Stimulated activated CD4-positive, alpha-beta T cell treated with anti-CD3 and anti-CD28 coated beads, Interleukin-1b, Interleukin-23, amount 100 ng/mL, for 24 hours (primary cell): ENCODE data around the gene UBTD2.
A peak's percentile ranks its signal among the peaks of the same experiment; 100 is the strongest.
"Not testable (repeated sequence)": the region's sequence is repeated elsewhere in the genome, so short reads cannot be mapped to it uniquely, and the experiment has no call there.

Experiments used
- DNase-seq, 4 experiments: peaks; one replicate each; pipeline ENCODE4 v3.0.0-alpha.2; 2020; ENCODE audit warnings: low read depth in 4 of 4, low spot score in 1 of 4

Gene UBTD2

GRCh38 chr5:172293054-172293744 is 9.6 kb upstream of the UBTD2 start:
- DNase-seq, result peak in 2 of 4 experiments; percentile 26 to 43

GRCh38 chr5:172291837-172292236 is 8.3 kb upstream of the UBTD2 start:
- DNase-seq, result not testable (repeated sequence)

GRCh38 chr5:172288465-172288864 is 4.9 kb upstream of the UBTD2 start:
- DNase-seq, result no peak

GRCh38 chr5:172287140-172287539 is 3.6 kb upstream of the UBTD2 start:
- not testable (repeated sequence) for DNase-seq

GRCh38 chr5:172285226-172286143 is 1.9 kb upstream of the UBTD2 start:
- no peak for DNase-seq

- DNase-seq, result no peak
Measured at GRCh38 chr5:172284611-172284980, 1.0 kb upstream of the UBTD2 start.

- peak; percentile 38 to 76 (median 64) for DNase-seq
Measured at GRCh38 chr5:172283862-172284610, 472 bp upstream of the UBTD2 start.

- no peak for DNase-seq
Measured at GRCh38 chr5:172282272-172283019, 1.1 kb downstream of the UBTD2 start.

- DNase-seq, result no peak
Measured at GRCh38 chr5:172281346-172281745, 2.2 kb downstream of the UBTD2 start.

- DNase-seq, result no peak
Measured at GRCh38 chr5:172280929-172281328, 2.6 kb downstream of the UBTD2 start.

GRCh38 chr5:172280317-172280716 is 3.2 kb downstream of the UBTD2 start:
- DNase-seq, result no peak

GRCh38 chr5:172278356-172278755 is 5.2 kb downstream of the UBTD2 start:
- no peak for DNase-seq

GRCh38 chr5:172276214-172276613 is 7.3 kb downstream of the UBTD2 start:
- no peak for DNase-seq

GRCh38 chr5:172274951-172275753 is 8.4 kb downstream of the UBTD2 start:
- peak; percentile 34 to 70 (median 46) for DNase-seq

- DNase-seq, result no peak
Measured at GRCh38 chr5:172267943-172268342, 15.6 kb downstream of the UBTD2 start.

- DNase-seq, result no peak
Measured at GRCh38 chr5:172266676-172267092, 16.9 kb downstream of the UBTD2 start.

GRCh38 chr5:172266071-172266675 is 17.4 kb downstream of the UBTD2 start:
- no peak for DNase-seq

- DNase-seq, result no peak
Measured at GRCh38 chr5:172264815-172265395, 18.7 kb downstream of the UBTD2 start.

GRCh38 chr5:172255444-172255843 is 28.1 kb downstream of the UBTD2 start:
- DNase-seq, result no peak
